Fibroblast of villous mesenchyme (primary cell): ENCODE results near the gene RBM10. TPM values are rescaled to one million over a fixed set of nuclear protein-coding genes. Genes with fewer than 3 reads are reported as not detected.

Experiments used
- DNase-seq: peaks from one replicate; pipeline ENCODE4 v3.0.0-alpha.2; 2010; ENCODE audit warnings: low read depth
- H3K4me3 ChIP-seq: 2 replicates; pipeline ENCODE4 v1.5.1; 2011; ENCODE audit warnings: low read depth, mild to moderate bottlenecking, low read length
- total RNA-seq: library from RNA; depleted of rRNA; stranded (reverse); fragments of >200 nt; gene quantifications from 2 replicates; pipeline ENCODE4 v1.2.3, GENCODE V29; 2012
- TF ChIP-seq, protein P1 (sequence below): IDR thresholded peaks from 2 replicates; pipeline ENCODE4 v1.5.1; 2012; ENCODE audit warnings: low read depth, mild to moderate bottlenecking, low read length; ENCODE audit not compliant: insufficient read depth

Gene RBM10
- total RNA-seq, 1 donor, result 49.2 TPM

GRCh38 chrX:47179928-47180255 lies 34.9 kb downstream of the RBM10 start:
- DNase-seq, result no peak
- H3K4me3 ChIP-seq, result no peak overlapping the region
- TF ChIP-seq, protein P1, sequence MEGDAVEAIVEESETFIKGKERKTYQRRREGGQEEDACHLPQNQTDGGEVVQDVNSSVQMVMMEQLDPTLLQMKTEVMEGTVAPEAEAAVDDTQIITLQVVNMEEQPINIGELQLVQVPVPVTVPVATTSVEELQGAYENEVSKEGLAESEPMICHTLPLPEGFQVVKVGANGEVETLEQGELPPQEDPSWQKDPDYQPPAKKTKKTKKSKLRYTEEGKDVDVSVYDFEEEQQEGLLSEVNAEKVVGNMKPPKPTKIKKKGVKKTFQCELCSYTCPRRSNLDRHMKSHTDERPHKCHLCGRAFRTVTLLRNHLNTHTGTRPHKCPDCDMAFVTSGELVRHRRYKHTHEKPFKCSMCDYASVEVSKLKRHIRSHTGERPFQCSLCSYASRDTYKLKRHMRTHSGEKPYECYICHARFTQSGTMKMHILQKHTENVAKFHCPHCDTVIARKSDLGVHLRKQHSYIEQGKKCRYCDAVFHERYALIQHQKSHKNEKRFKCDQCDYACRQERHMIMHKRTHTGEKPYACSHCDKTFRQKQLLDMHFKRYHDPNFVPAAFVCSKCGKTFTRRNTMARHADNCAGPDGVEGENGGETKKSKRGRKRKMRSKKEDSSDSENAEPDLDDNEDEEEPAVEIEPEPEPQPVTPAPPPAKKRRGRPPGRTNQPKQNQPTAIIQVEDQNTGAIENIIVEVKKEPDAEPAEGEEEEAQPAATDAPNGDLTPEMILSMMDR, result no peak

GRCh38 chrX:47180346-47180745 lies 35.3 kb downstream of the RBM10 start:
- TF ChIP-seq, protein P1, result no peak

GRCh38 chrX:47181301-47181700 lies 36.3 kb downstream of the RBM10 start:
- no peak overlapping the region for H3K4me3 ChIP-seq
- DNase-seq, result no peak
- TF ChIP-seq, protein P1, result no peak

More at GRCh38 chrX:47180346-47180745, 35.3 kb downstream of the RBM10 start:
- DNase-seq, result no peak
- H3K4me3 ChIP-seq, result no peak overlapping the region

GRCh38 chrX:47182106-47182700 lies 37.2 kb downstream of the RBM10 start:
- no peak for DNase-seq
- TF ChIP-seq, protein P1, result no peak

DNA sequence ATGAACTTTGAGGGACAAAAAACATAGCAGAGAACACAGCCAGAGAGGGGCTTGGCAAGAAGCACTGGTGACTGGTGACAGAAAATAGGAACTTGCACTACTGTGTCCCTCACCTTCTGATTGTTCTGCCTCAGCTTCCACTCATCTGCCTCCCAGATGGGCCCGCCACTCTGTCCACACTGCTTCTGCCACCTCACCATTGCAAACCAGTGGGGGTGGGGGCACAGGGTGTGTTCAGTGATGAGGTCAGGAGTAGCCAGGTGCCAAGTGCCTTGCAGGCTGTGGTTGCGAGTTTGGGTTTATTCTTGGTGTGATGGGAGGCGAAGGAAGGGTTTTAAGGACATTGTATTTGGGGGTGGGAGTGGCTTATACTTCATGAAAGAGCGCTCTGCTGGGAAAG lies 39.5 kb downstream of the RBM10 start:
- no peak for DNase-seq
- TF ChIP-seq, protein P1, result no peak

More at GRCh38 chrX:47182106-47182700, 37.2 kb downstream of the RBM10 start:
- no peak overlapping the region for H3K4me3 ChIP-seq

DNA sequence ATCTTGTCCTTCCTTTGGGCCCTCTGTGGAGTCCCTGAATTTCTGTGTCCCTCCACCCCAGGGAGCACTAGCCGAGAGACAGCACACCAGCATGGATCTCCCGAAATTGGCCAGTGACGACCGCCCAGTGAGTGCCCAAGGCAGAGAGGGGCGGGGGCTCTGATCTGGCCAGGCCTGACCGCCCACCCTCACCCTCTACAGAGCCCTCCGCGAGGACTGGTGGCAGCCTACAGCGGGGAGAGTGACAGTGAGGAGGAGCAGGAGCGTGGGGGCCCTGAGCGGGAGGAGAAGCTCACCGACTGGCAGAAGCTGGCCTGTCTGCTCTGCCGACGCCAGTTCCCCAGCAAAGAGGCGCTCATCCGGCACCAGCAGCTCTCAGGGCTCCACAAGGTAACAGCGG lies 40.2 kb downstream of the RBM10 start:
- no peak for DNase-seq
- TF ChIP-seq, protein P1, result no peak
- no peak overlapping the region for H3K4me3 ChIP-seq

More for the DNA sequence above, 39.5 kb downstream of the RBM10 start:
- H3K4me3 ChIP-seq, result no peak overlapping the region
